IMR-90 (cell line): Measurements from ENCODE around the gene GADL1. TPM values are rescaled to one million over a fixed set of nuclear protein-coding genes. Genes with fewer than 3 reads are reported as not detected.

Experiments used
- ATAC-seq: fragments of 200-7000 bp; cut with Tn5 transposase; 2 replicates; pipeline ENCODE4 v1.9.1; 2020; ENCODE audit warnings: low read depth, mild to moderate bottlenecking, moderate library complexity
- BruUV-seq: library from RNA; stranded (reverse); fragments of 400-500 nt; replicated peaks from 2 replicates; lab custom pipeline; 2021; lab: Mats Ljungman, UMichigan
- CTCF ChIA-PET: fragments of 300-600 bp; formaldehyde crosslinking; extraction: SDS; loops from one replicate; lab custom pipeline; 2021; ENCODE audit warnings: antibody characterized with exemption; lab: Yijun Ruan, JAX
- POLR2A ChIA-PET: fragments of 300-600 bp; sonication (Branson Sonifier 250); formaldehyde crosslinking; loops from one replicate; lab custom pipeline; 2022; ENCODE audit warnings: antibody characterized with exemption; ENCODE audit not compliant: unreplicated experiment; lab: Charles Lee
- DNase-seq: peaks from one replicate; pipeline ENCODE4 v3.0.0; 2013
- H2AFZ ChIP-seq: replicated peaks from 2 replicates; pipeline ENCODE3; 2013; ENCODE audit warnings: low read length, mild to moderate bottlenecking; ENCODE audit not compliant: poor library complexity
- H2AK5ac ChIP-seq: 2 replicates; pipeline ENCODE4 v1.6.1; 2013; ENCODE audit warnings: low read depth, low read length, inconsistent platforms
- H2AK9ac ChIP-seq: replicated peaks from 2 replicates; pipeline ENCODE3; 2013; ENCODE audit warnings: mild to moderate bottlenecking, low read depth, low read length, moderate library complexity; ENCODE audit not compliant: poor library complexity
- H2BK120ac ChIP-seq: 2 replicates; pipeline ENCODE4 v1.6.1; 2013; ENCODE audit warnings: low read depth, low read length, inconsistent platforms
- H2BK15ac ChIP-seq: 3 replicates; pipeline ENCODE4 v1.6.1; 2013; ENCODE audit warnings: low read depth, low read length, inconsistent platforms
- H2BK20ac ChIP-seq: 2 replicates; pipeline ENCODE4 v1.6.1; 2013; ENCODE audit warnings: low read depth, mild to moderate bottlenecking, inconsistent platforms, low read length, moderate library complexity
- H2BK5ac ChIP-seq: 2 replicates; pipeline ENCODE4 v1.6.1; 2013; ENCODE audit warnings: mild to moderate bottlenecking, low read depth, low read length, inconsistent platforms; ENCODE audit not compliant: poor library complexity, severe bottlenecking
- H3K14ac ChIP-seq: replicated peaks from 2 replicates; pipeline ENCODE4 v1.6.1; 2013; ENCODE audit warnings: low read depth, low read length, inconsistent platforms
- H3K18ac ChIP-seq: 2 replicates; pipeline ENCODE4 v1.6.1; 2013; ENCODE audit warnings: low read depth, low read length, control low read depth
- H3K23ac ChIP-seq: 2 replicates; pipeline ENCODE4 v1.6.1; 2013; ENCODE audit warnings: low read depth, low read length, inconsistent platforms
- H3K27ac ChIP-seq: 2 replicates; pipeline ENCODE4 v1.5.1; 2013; ENCODE audit warnings: mild to moderate bottlenecking, control low read depth, low read length; ENCODE audit not compliant: insufficient read depth
- H3K27me3 ChIP-seq: 2 replicates; pipeline ENCODE4 v1.6.1; 2013; ENCODE audit warnings: low read length; ENCODE audit not compliant: control insufficient read depth, insufficient read depth
- H3K36me3 ChIP-seq: 2 replicates; pipeline ENCODE4 v1.6.1; 2013; ENCODE audit warnings: low read length, mixed read lengths; ENCODE audit not compliant: control insufficient read depth, insufficient read depth
- H3K4ac ChIP-seq: 2 replicates; pipeline ENCODE4 v1.6.1; 2013; ENCODE audit warnings: low read depth, low read length, inconsistent platforms
- H3K4me1 ChIP-seq: 2 replicates; pipeline ENCODE4 v1.6.1; 2013; ENCODE audit warnings: low read length, mixed read lengths; ENCODE audit not compliant: control insufficient read depth, insufficient read depth
- H3K4me2 ChIP-seq: 2 replicates; pipeline ENCODE4 v1.6.1; 2013; ENCODE audit warnings: low read depth, mild to moderate bottlenecking, control low read depth, low read length, moderate library complexity
- H3K4me3 ChIP-seq: 2 replicates; pipeline ENCODE4 v1.5.1; 2013; ENCODE audit warnings: low read depth, mild to moderate bottlenecking, control low read depth, low read length, moderate library complexity; ENCODE audit not compliant: insufficient read depth
- H3K56ac ChIP-seq: 2 replicates; pipeline ENCODE4 v1.6.1; 2013; ENCODE audit warnings: low read length, inconsistent platforms; ENCODE audit not compliant: insufficient read depth; ENCODE audit errors: extremely low read depth
- H3K79me1 ChIP-seq, 2 experiments: 2 replicates each; pipeline ENCODE4 v1.6.1; 2013; ENCODE audit warnings: low read length in 2 of 2, inconsistent platforms in 1 of 2, low read depth in 1 of 2
- H3K9ac ChIP-seq: 2 replicates; pipeline ENCODE4 v1.6.1; 2013; ENCODE audit warnings: low read depth, low read length, control low read depth
- H3K9me1 ChIP-seq: 2 replicates; pipeline ENCODE4 v1.6.1; 2013; ENCODE audit warnings: low read length, inconsistent platforms; ENCODE audit not compliant: insufficient read depth
- H3K9me3 ChIP-seq: 2 replicates; pipeline ENCODE4 v1.6.1; 2013; ENCODE audit warnings: low read length; ENCODE audit not compliant: control insufficient read depth, insufficient read depth
- H4K20me1 ChIP-seq: 2 replicates; pipeline ENCODE4 v1.6.1; 2013; ENCODE audit warnings: low read length, inconsistent platforms; ENCODE audit not compliant: insufficient read depth
- H4K5ac ChIP-seq: 2 replicates; pipeline ENCODE4 v1.6.1; 2013; ENCODE audit warnings: mild to moderate bottlenecking, low read depth, low read length, control low read depth
- H4K8ac ChIP-seq, 2 experiments: 2 replicates each; pipeline ENCODE4 v1.6.1; 2013; ENCODE audit warnings: low read depth in 2 of 2, low read length in 2 of 2, control low read depth in 1 of 2, inconsistent platforms in 1 of 2
- H4K91ac ChIP-seq: 2 replicates; pipeline ENCODE4 v1.6.1; 2013; ENCODE audit warnings: low read depth, low read length, inconsistent platforms; ENCODE audit not compliant: insufficient read depth
- CEBPB ChIP-seq: IDR thresholded peaks from 2 replicates; pipeline ENCODE4 v1.6.1; 2012; ENCODE audit warnings: low read depth, low read length, improper control_type of control experiment
- CHD1 ChIP-seq: IDR thresholded peaks from 2 replicates; pipeline ENCODE4 v1.6.1; 2012; ENCODE audit warnings: low read depth, low read length, improper control_type of control experiment
- MAFK ChIP-seq: IDR thresholded peaks from 2 replicates; pipeline ENCODE4 v1.6.1; 2012; ENCODE audit warnings: low read depth, low read length, improper control_type of control experiment
- POLR2A ChIP-seq: IDR thresholded peaks from 2 replicates; pipeline ENCODE4 v1.6.1; 2012; ENCODE audit warnings: mild to moderate bottlenecking, low read depth, low read length
- RAD21 ChIP-seq: IDR thresholded peaks from 2 replicates; pipeline ENCODE4 v1.6.1; 2012; ENCODE audit warnings: low read length, improper control_type of control experiment
- SMC3 ChIP-seq: fragments of 150-350 bp; IDR thresholded peaks from 2 replicates; pipeline ENCODE4 v1.6.1; 2016; ENCODE audit warnings: low read depth, mild to moderate bottlenecking, antibody characterized with exemption, low read length, moderate library complexity
- WGBS, 2 experiments: methylation state at CpG; one replicate each; pipeline versions ENCODE4 v1.1.5 to v1.1.7; 2013; ENCODE audit warnings: missing lambda C conversion rate in 2 of 2; ENCODE audit not compliant: insufficient read length in 1 of 2; ENCODE audit errors: extremely low coverage in 2 of 2; 5-methylcytosine and 5-hydroxymethylcytosine counted together
- dilution Hi-C: fragments of 300-500 bp; cut with HindIII; formaldehyde crosslinking; loops from one replicate; pipeline ENCODE4 v1.14.3; 2018; ENCODE audit warnings: low sequenced_read_pairs; ENCODE audit not compliant: unreplicated experiment
- in situ Hi-C: fragments of 300-500 bp; cut with MboI; formaldehyde crosslinking; loops from 3 replicates; pipeline ENCODE4 v1.14.3; 2019; ENCODE audit warnings: low sequenced_read_pairs, inconsistent platforms, mixed read lengths
- intact Hi-C: fragments of 100-400 bp; cut with micrococcal nuclease; formaldehyde crosslinking; loops from 2 replicates; pipeline ENCODE4 v1.10.0; 2022
- polyA plus RNA-seq, 3 experiments: library from polyadenylated mRNA; depleted of rRNA; stranded (reverse); fragments of >200 nt; gene quantifications; 2 replicates each; pipeline ENCODE4 v1.2.3, GENCODE V29; 2012; ENCODE audit warnings: low replicate concordance in 1 of 3
- total RNA-seq: library from RNA; depleted of rRNA; stranded (reverse); fragments of >200 nt; gene quantifications from 2 replicates; pipeline ENCODE4 v1.2.3, GENCODE V29; 2012
- TF ChIP-seq, protein P1 (sequence below): fragments of 150-350 bp; IDR thresholded peaks from 2 replicates; pipeline ENCODE4 v1.6.1; 2017; ENCODE audit warnings: mild to moderate bottlenecking, antibody characterized with exemption, low read length, low read depth

The GADL1 gene
- total and polyA plus RNA-seq, 2 of the 4 experiments (the other 2 are of a cell fraction) = not detected

DNA sequence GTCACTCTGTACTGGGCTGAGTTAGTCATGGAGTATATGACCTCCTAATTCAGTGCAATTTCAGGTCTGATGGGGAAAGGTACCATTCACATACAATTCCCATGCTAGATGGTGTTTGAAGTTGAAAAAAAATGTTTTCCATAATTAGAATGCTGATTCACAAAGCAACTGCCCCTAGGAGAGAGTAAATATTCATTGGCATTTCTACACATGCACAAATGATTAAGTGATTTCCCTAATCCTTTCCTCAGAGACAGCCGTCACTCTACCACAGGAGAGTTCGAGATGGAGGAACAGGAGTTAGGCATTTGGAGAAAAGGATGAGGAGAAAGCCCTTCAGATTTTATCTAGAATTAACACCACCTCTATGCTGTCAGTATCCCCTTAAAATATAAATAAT lies 32.5 kb downstream of the GADL1 start:
- Histone ChIP-seq H2BK15ac (no peak overlapping the region), H3K36me3 (no peaks in the 10 kb centered on the region), H3K23ac (no peak overlapping the region), H3K27ac (no peak overlapping the region), H3K27me3 (peaks cover 5% of the 10 kb centered on the region), H3K56ac (no peak overlapping the region), H3K4me1 (no peaks in the 10 kb centered on the region), H2BK20ac (no peak overlapping the region), H2BK5ac (no peak overlapping the region), H3K9ac (no peak overlapping the region), H2AK5ac (no peak overlapping the region), H4K5ac (no peak overlapping the region), H3K14ac (no peak overlapping the region), H3K4me3 (no peak overlapping the region), H3K4ac (no peak overlapping the region), H3K9me1 (no peaks in the 10 kb centered on the region), H4K8ac (no peak overlapping the region), H4K91ac (no peak overlapping the region), H2BK120ac (no peak overlapping the region), H4K20me1 (no peaks in the 10 kb centered on the region), H2AK9ac (no peak overlapping the region), H3K4me2 (no peak overlapping the region), H3K9me3 (no peaks in the 10 kb centered on the region), H3K18ac (no peak overlapping the region), H2AFZ (no peak overlapping the region), H3K79me1 (no peaks in the 10 kb centered on the region)
- TF ChIP-seq CHD1 (no peak), RAD21 (no peak), POLR2A (no peak), CEBPB (no peak), SMC3 (no peak), MAFK (no peak)
- TF ChIP-seq, protein P1, sequence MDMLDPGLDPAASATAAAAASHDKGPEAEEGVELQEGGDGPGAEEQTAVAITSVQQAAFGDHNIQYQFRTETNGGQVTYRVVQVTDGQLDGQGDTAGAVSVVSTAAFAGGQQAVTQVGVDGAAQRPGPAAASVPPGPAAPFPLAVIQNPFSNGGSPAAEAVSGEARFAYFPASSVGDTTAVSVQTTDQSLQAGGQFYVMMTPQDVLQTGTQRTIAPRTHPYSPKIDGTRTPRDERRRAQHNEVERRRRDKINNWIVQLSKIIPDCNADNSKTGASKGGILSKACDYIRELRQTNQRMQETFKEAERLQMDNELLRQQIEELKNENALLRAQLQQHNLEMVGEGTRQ = no peak
- DNase-seq = no peak
- ATAC-seq = no peak
- in situ Hi-C loops = no loop called here
- intact Hi-C loops = no loop called here
- dilution Hi-C loops = no loop called here
- POLR2A ChIA-PET = no interaction called here
- no TSS peak for BruUV-seq
- no CpG with 5 or more reads among the region's 2 CpGs for WGBS, 2 experiments
- CTCF ChIA-PET = no interaction called here
